Fibroblast of the aortic adventitia (primary cell): ENCODE data around the gene TMEM62. TPM values are rescaled to one million over a fixed set of nuclear protein-coding genes. Genes with fewer than 3 reads are reported as not detected.
A peak's percentile ranks its signal among the peaks of the same experiment; 100 is the strongest.
"Not testable (repeated sequence)": the region's sequence is repeated elsewhere in the genome, so short reads cannot be mapped to it uniquely, and the experiment has no call there.

Source experiments
- DNase-seq: peaks from one replicate; pipeline ENCODE4 v3.0.0-alpha.2; 2010; ENCODE audit warnings: low read depth
- H3K4me3 ChIP-seq: 2 replicates; pipeline ENCODE4 v1.5.1; 2011; ENCODE audit warnings: low read depth, mild to moderate bottlenecking, control low read depth, low read length, moderate library complexity
- total RNA-seq: library from RNA; depleted of rRNA; stranded (reverse); fragments of >200 nt; gene quantifications from 2 replicates; pipeline ENCODE4 v1.2.3, GENCODE V29; 2012; ENCODE audit warnings: low replicate concordance
- TF ChIP-seq, protein P1 (sequence below): IDR thresholded peaks from 2 replicates; pipeline ENCODE4 v1.5.1; 2011; ENCODE audit warnings: mild to moderate bottlenecking, low read length, control low read depth, inconsistent platforms; ENCODE audit not compliant: insufficient read depth

TMEM62 gene
- total RNA-seq, 1 donor: 18.5 TPM

DNA sequence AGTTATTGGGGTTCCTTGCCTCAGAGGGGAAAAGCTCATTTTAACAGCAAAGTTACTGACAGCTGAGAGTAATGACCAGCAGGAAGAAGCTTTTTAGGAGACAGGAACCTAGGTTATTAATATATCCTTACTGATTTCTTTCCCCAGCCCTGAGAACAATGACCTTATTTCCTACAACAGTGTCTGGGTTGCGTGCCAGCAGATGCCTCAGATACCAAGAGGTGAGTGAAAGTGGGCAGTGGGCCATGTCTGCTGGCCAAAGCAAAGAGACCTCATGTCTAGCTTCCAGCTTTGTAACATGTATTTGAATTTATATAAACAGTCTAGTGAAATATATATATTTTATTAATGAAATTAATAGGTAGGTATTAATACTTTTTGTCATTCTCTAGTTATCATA is 56.8 kb downstream of the TMEM62 start:
- peak; percentile 60 for DNase-seq

DNA sequence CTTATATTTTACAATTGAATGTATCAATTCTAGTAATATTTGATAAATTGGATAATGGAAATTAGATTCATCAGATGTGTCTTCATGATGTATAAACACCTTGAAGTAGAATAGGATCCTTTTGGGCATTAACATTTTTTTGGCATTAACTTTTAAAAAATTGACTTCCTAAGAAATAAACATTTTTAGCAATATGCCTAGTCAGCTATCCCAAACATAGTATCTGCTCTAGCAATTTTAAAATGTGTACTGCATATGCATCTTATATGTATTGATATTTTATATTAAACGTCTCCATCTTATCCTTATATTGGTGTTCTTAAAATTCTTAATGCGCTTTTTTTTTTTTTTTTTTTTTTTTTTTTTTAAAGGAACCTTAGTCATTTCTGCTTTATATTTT is 60.3 kb downstream of the TMEM62 start:
- DNase-seq: no peak
- TF ChIP-seq, protein P1, sequence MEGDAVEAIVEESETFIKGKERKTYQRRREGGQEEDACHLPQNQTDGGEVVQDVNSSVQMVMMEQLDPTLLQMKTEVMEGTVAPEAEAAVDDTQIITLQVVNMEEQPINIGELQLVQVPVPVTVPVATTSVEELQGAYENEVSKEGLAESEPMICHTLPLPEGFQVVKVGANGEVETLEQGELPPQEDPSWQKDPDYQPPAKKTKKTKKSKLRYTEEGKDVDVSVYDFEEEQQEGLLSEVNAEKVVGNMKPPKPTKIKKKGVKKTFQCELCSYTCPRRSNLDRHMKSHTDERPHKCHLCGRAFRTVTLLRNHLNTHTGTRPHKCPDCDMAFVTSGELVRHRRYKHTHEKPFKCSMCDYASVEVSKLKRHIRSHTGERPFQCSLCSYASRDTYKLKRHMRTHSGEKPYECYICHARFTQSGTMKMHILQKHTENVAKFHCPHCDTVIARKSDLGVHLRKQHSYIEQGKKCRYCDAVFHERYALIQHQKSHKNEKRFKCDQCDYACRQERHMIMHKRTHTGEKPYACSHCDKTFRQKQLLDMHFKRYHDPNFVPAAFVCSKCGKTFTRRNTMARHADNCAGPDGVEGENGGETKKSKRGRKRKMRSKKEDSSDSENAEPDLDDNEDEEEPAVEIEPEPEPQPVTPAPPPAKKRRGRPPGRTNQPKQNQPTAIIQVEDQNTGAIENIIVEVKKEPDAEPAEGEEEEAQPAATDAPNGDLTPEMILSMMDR: no peak
- no peak overlapping the region for H3K4me3 ChIP-seq

More for the DNA sequence above, 56.8 kb downstream of the TMEM62 start:
- TF ChIP-seq, protein P1: no peak
- no peak overlapping the region for H3K4me3 ChIP-seq

DNA sequence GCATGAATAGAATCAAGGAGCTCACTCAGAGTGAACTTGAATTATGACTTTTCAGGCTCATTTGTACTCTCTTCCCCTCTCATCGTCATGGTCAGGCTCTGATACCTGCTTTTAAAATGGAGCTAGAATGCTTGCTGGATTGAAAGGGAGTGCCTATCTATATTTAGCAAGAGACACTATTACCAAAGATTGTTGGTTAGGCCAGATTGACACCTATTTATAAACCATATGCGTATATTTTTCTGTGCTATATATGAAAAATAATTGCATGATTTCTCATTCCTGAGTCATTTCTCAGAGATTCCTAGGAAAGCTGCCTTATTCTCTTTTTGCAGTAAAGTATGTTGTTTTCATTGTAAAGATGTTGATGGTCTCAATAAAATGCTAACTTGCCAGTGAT is 61.4 kb downstream of the TMEM62 start:
- H3K4me3 ChIP-seq: no peak overlapping the region
- no peak for DNase-seq
- TF ChIP-seq, protein P1: no peak

DNA sequence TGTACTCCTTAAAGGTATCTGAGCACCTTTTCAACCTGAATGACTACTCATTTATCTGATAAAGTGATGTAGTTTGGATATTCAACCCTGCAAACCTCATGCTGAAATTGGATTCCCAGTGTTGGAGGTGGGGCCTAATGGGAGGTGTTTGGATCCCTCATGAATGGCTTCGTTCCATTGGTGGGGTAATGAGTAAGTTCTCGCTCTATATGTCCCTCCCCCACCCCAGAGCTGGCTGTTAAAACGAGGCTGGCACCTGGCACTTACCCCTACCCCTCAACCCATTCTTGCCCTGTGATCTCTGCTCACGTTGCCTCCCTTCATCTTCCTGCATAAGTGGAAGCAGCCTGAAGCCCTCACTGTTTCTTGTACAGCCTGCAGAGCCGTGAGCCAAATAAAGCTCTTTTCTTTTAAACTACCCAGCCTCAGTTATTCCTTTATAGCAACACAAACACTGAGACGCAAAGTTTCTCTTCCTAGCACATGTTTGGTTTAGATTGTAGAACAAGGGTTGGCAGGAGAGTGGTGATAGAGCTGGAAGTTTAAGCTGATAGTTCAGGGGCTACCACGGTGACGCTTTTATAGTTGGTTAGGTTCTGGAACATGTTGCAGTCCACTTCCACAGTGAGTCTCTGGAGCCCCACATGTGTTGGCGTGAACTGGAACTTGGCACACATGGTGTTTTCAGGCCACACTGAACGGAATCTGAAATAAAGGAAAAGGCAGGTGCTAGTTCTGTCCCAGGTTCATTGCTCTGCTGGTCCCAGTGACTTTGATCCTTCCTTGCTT is 63.6 kb downstream of the TMEM62 start:
- DNase-seq: no peak
- no peak overlapping the region for H3K4me3 ChIP-seq
- TF ChIP-seq, protein P1: no peak

DNA sequence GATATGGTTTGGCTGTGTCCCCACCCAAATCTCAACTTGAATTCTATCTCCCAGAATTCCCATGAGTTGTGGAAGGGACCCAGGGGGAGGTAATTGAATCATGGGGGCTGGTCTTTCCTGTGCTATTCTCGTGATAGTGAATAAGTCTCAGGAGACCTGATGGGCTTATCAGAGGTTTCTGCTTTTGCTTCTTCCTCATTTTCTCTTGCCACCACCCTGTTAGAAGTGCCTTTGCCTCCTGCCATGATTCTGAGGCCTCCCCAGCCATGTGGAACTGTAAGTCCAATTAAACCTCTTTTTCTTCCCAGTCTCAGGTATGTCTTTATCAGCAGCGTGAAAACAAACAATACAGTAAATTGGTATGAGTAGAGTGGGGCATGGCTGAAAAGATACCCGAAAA is 64.4 kb downstream of the TMEM62 start:
- DNase-seq, H3K4me3 ChIP-seq: not testable (repeated sequence)

DNA sequence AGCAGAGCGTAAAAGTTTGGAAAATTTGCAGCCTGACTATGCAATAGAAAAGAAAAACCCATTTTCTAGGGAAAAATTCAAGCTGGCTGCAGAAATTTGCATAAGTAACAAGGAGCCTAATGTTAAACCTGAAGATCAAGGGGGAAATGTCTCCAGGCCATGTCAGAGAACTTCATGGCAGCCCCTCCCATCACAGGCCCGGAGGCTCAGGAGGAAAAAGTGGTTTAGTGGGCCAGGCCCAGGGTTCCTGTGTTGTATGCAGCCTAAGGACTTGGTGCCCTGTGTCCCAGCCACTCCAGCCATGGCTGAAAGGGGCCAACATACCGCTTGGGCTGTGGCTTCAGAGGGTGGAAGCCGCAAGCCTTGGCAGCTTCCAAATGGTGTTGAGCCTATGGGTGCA is 65.2 kb downstream of the TMEM62 start:
- not testable (repeated sequence) for H3K4me3 ChIP-seq, DNase-seq

DNA sequence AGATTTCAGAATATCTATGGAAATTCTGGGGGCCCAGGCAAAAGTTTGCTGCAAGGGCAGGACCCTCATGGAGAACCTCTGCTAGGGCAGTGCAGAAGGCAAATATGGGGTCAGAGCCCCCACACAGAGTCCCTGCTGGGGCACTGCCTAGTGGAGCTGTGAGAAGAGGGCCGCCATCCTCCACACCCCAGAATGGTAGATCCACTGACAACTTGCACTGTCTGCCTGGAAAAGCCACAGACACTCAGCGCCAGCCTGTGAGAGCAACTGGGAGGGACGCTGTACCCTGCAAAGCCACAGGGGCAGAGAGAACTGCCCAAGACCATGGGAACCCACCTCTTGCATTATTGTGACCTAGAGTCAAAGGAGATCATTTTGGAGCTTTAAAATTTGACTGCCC is 65.6 kb downstream of the TMEM62 start:
- no peak overlapping the region for H3K4me3 ChIP-seq
- no peak for DNase-seq
- TF ChIP-seq, protein P1: no peak

DNA sequence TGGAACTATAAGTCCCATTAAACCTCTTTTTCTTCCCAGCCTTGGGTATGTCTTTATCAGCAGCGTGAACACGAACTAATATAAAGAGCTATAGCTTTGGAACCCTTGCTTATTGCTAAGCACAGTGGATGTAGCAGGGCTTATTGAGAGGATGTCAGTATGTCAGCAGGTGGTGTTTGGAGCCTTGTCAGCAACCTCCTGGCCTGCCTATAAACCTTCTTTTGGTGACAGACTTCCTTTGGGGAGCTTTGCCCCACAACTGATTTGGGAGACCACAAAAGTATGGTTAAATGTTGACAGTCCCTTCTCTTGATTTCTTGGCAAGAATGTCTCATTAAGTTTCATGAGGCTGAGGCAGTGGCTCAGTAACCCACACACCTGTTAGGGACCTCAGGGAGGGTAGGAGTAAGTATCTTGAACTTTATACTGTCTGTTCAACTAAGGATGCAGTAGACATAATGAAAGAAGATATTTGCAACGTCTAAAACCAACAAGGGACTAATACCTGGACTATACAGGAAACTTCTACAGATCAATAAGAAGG is 66.6 kb downstream of the TMEM62 start:
- no peak overlapping the region for H3K4me3 ChIP-seq
- no peak for DNase-seq
- TF ChIP-seq, protein P1: no peak
